ENCODE results near the gene OSTN. TPM values are rescaled to one million over a fixed set of nuclear protein-coding genes. Genes with fewer than 3 reads are reported as not detected.

The OSTN gene
- total and polyA plus RNA-seq, 9 donors, result 0.02 to 0.43 (median 0.27) TPM; not detected in 5

DNA sequence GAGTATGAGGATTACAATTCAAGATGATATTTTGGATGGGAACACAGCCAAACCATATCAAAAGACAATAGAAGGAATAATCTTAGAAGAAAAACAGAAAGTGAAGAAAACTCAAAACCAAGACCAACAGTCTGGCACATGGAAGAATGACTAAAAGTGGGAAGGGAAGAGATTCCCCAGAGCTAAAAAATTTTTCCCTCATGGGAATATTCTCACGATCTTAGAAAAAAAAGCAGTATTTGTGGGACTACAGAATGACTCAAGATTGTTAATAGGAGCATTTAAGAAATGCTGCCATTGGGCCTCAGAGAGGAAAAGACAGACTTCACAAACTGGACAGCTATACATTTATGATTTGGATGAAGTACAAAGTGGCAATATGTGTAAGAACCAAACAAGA, 18.3 kb downstream of the OSTN start:
- intact Hi-C loops (cut with DNase I), result no loop called here
- 52 to 64% (median 61%) methylated on average over 1 of the region's 1 CpG for WGBS, 3 donors
- no peaks in the 10 kb centered on the region for H3K27me3 ChIP-seq
- no peaks in the 10 kb centered on the region for H3K4me1 ChIP-seq (ENCODE audit: insufficient read depth)
- no peaks in the 10 kb centered on the region for H3K36me3 ChIP-seq
- H3K27ac ChIP-seq, result no peak overlapping the region
- no peak for DNase-seq
- no peak overlapping the region for H3K4me3 ChIP-seq
- H3K9me3 ChIP-seq, result no peaks in the 10 kb centered on the region
- no peak for TF ChIP-seq EP300 (IDR thresholded peaks at IDR 0.05)
- TF ChIP-seq, protein P1, sequence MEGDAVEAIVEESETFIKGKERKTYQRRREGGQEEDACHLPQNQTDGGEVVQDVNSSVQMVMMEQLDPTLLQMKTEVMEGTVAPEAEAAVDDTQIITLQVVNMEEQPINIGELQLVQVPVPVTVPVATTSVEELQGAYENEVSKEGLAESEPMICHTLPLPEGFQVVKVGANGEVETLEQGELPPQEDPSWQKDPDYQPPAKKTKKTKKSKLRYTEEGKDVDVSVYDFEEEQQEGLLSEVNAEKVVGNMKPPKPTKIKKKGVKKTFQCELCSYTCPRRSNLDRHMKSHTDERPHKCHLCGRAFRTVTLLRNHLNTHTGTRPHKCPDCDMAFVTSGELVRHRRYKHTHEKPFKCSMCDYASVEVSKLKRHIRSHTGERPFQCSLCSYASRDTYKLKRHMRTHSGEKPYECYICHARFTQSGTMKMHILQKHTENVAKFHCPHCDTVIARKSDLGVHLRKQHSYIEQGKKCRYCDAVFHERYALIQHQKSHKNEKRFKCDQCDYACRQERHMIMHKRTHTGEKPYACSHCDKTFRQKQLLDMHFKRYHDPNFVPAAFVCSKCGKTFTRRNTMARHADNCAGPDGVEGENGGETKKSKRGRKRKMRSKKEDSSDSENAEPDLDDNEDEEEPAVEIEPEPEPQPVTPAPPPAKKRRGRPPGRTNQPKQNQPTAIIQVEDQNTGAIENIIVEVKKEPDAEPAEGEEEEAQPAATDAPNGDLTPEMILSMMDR (IDR thresholded peaks at IDR 0.05), result no peak
- no peak for TF ChIP-seq POLR2A (IDR thresholded peaks at IDR 0.05)

DNA sequence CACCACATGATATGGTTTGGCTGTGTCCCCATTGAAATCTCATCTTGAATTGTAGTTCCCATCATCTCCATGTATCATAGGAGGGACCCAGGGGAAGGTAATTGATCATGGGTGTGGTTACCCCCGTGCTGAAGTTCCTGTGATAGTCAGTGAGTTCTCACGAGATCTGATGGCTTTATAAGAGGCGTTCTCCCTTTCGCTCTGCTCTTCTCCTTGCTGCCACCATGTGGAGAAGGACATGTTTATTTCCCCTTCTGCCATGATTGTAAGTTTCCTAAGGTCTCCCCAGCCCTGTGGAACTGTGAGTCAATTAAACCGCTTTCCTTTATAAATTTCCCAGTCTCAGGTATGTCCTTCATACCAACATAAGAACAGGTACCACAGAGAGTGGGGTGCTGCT, 21.9 kb downstream of the OSTN start:
- Histone ChIP-seq H3K4me3 (no peak overlapping the region), H3K36me3 (no peaks in the 10 kb centered on the region), H3K4me1 (ENCODE audit: insufficient read depth) (no peaks in the 10 kb centered on the region), H3K9me3 (no peaks in the 10 kb centered on the region), H3K27ac (no peak overlapping the region), H3K27me3 (no peaks in the 10 kb centered on the region)
- intact Hi-C loops (cut with DNase I), result no loop called here
- no peak for DNase-seq
- TF ChIP-seq EP300 (IDR thresholded peaks at IDR 0.05) (no peak), POLR2A (IDR thresholded peaks at IDR 0.05) (no peak)
- TF ChIP-seq, protein P1 (IDR thresholded peaks at IDR 0.05), result no peak
- WGBS, 3 donors, result 83 to 87% (median 83%) methylated on average over 5 of the region's 5 CpGs

DNA sequence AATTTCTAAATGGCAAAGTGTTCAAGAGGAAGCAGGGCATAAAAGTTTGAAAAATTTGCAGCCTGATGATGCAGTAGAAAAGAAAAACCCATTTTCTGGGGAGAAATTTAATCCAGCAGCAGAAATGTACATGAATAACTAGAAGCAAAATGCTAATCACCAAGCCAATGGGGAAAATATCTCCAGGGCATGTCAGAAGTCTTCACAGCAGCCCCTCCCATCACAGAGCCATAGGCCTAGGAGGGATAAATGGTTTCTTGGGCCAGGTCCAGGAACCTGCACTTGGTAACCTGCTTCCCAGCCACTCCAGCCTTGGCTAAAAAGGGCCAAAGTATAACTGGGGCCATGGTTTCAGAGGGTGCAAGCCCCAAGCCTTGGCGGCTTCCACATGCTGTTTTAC, 22.6 kb downstream of the OSTN start:
- no peak overlapping the region for H3K4me3 ChIP-seq
- no peaks in the 10 kb centered on the region for H3K4me1 ChIP-seq (ENCODE audit: insufficient read depth)
- no peaks in the 10 kb centered on the region for H3K27me3 ChIP-seq
- TF ChIP-seq EP300 (IDR thresholded peaks at IDR 0.05) (no peak), POLR2A (IDR thresholded peaks at IDR 0.05) (no peak)
- TF ChIP-seq, protein P1 (IDR thresholded peaks at IDR 0.05), result no peak
- H3K27ac ChIP-seq, result no peak overlapping the region
- no peaks in the 10 kb centered on the region for H3K9me3 ChIP-seq
- H3K36me3 ChIP-seq, result no peaks in the 10 kb centered on the region
- WGBS, 3 donors, result 87 to 100% (median 96%) methylated on average over 1 of the region's 1 CpG
- intact Hi-C loops (cut with DNase I), result no loop called here
- DNase-seq, result no peak

DNA sequence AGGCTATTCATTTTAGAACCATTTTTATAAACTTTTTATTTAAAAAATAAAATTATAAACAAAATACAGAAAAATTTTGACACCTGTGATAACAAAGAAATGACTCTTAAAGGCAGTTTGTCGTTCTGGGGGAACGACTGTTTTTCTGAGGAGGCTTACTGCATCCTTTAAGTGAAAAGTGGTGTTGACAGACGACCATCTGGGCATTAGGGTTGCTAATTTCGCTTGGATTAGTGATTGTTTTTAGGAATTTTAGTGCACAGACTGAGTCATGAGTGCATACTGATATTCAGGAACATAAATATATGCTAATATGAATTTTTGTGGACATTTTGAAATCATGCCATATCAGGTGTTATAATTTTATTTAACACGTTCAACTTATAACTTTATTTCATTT, 28.5 kb downstream of the OSTN start:
- Histone ChIP-seq H3K27ac (no peak overlapping the region), H3K36me3 (no peaks in the 10 kb centered on the region), H3K4me3 (no peak overlapping the region), H3K9me3 (no peaks in the 10 kb centered on the region), H3K27me3 (no peaks in the 10 kb centered on the region), H3K4me1 (ENCODE audit: insufficient read depth) (no peaks in the 10 kb centered on the region)
- TF ChIP-seq, protein P1 (IDR thresholded peaks at IDR 0.05), result no peak
- TF ChIP-seq POLR2A (IDR thresholded peaks at IDR 0.05) (no peak), EP300 (IDR thresholded peaks at IDR 0.05) (no peak)
- 78 to 82% (median 78%) methylated on average over 5 of the region's 5 CpGs for WGBS, 3 donors
- DNase-seq, result no peak
- intact Hi-C loops (cut with DNase I), result no loop called here

DNA sequence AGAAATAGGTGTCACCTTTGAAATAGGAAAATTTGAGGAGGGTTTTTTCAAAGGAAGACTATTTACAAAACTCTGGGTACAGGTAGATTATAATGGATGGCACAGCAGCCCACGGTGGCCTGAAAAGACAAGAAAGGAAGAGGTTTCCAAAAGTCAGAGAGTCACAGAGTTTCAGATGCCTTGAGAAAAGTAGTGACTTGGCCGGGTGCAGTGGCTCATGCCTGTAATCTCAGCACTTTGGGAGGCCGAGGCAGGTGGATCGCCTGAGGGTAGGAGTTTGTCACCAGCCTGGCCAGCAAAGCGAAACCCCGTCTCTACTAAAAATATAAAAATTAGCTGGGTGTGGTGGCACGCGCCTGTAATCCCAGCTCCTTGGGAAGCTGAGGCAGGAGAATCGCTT, 35.2 kb downstream of the OSTN start:
- 93 to 99% (median 95%) methylated on average over 9 of the region's 9 CpGs for WGBS, 3 donors
- Histone ChIP-seq H3K4me3 (no peak overlapping the region), H3K36me3 (no peaks in the 10 kb centered on the region), H3K9me3 (no peaks in the 10 kb centered on the region), H3K4me1 (ENCODE audit: insufficient read depth) (no peaks in the 10 kb centered on the region), H3K27me3 (no peaks in the 10 kb centered on the region), H3K27ac (no peak overlapping the region)
- DNase-seq, result no peak
- no peak for TF ChIP-seq EP300 (IDR thresholded peaks at IDR 0.05)
- TF ChIP-seq, protein P1 (IDR thresholded peaks at IDR 0.05), result no peak
- intact Hi-C loops (cut with DNase I), result no loop called here

All from ovary (tissue), 9 donors.